A549 treated with DMSO at 1 μM for 4 hours (cell line): Measurements from ENCODE around the gene KCND2. TPM values are rescaled to one million over a fixed set of nuclear protein-coding genes. Genes with fewer than 3 reads are reported as not detected.

ENCODE experiments used
- total RNA-seq: library from RNA; stranded (reverse); fragments of 200-300 nt; extraction: Qiagen RNA extraction; gene quantifications from 5 replicates; pipeline ENCODE4 v1.2.3, GENCODE V29; 2022; ENCODE audit warnings: low read depth

Gene KCND2
- total RNA-seq, result not detected in 5 replicates

DNA sequence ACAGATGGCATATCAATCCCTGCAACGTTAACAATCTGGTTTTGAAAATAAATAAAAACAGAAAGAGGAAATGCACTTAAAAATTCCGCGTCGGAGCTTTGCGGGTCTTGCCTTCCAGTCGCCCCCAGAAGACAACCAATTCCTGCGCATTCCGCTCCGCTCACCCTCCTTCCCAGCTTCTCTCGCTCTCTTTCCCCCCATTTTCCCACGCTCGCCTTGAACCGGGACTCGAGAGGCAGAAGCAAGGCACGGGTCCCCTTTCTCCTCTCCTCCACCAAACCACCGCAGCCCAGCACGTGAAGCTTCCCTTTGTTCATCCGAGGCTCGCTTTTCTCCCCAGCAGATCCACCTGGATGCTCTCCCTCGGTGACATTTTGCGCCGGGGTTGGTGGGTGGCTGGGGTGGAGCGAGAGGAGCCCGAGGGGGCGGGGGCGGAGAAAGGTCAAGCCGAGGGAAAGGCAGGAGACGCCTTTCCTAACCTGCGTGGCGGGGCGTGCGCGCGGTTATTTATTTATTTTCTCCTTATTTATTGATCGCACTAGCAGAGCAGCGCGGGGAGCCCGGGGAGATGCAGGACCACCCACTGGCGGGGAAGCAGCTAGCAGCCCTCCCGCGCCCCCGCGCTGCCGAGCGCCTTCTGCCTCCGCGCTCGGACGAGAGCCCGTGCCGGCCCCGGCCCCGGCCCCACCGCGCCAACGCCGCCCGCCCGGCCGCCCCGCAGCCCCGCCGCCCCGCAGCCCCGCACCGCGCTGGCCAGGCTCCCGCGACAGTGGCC is at the start of gene KCND2:
TSS of gene KCND2 (plus strand) at position 475 of the 775 bp plus-strand sequence.

